Panc1 (cell line): ENCODE measurements around the gene LY9.

Source experiments
- CTCF ChIP-seq: fragments of 450-650 bp; IDR thresholded peaks from 2 replicates; pipeline ENCODE4 v1.5.1; 2017; ENCODE audit warnings: mild to moderate bottlenecking
- POLR2AphosphoS5 ChIP-seq: IDR thresholded peaks from 2 replicates; pipeline ENCODE4 v1.6.1; 2012; ENCODE audit warnings: mild to moderate bottlenecking, low read depth, low read length, moderate library complexity
- REST ChIP-seq, 2 experiments: IDR thresholded peaks; 2 replicates each; pipeline ENCODE4 v1.6.1; 2011 to 2012; ENCODE audit warnings: low read depth in 2 of 2, control low read depth in 1 of 2, low read length in 1 of 2, mild to moderate bottlenecking in 1 of 2, moderate library complexity in 1 of 2; ENCODE audit not compliant: insufficient read depth in 1 of 2
- SIN3A ChIP-seq: IDR thresholded peaks from 2 replicates; pipeline ENCODE4 v1.6.1; 2012; ENCODE audit warnings: low read depth, mild to moderate bottlenecking, low read length, moderate library complexity, borderline replicate concordance; ENCODE audit not compliant: insufficient read depth

DNA sequence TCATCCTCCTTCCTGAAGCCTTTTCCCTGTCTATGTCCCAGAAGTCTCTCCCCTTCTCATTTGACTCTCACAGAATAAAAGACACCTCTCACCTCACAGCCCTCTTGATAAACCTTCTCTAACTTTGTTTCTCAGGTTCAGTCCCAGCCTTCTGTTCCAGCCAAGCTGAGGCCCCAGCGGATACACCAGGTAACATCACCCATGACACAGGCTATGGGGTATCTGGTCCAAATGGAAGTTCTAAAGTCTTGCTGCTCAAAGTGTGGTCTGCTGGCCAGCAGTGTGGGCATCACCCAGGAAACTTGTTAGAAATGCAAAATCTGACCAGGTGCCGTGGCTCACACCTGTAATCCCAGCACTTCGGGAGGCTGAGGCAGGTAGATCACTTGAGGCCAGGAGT is 23.2 kb downstream of the LY9 start:
- no peak for TF ChIP-seq CTCF
- TF ChIP-seq POLR2AphosphoS5 = no peak
- no peak for TF ChIP-seq REST (IDR thresholded peaks at IDR 0.05; ENCODE audit: insufficient read depth in 1 of 2, low read depth in 2 of 2, low read length in 1 of 2)
- no peak for TF ChIP-seq SIN3A
